Measurements from ENCODE around the gene DEFB113. TPM values are rescaled to one million over a fixed set of nuclear protein-coding genes. Genes with fewer than 3 reads are reported as not detected.

The DEFB113 gene, protein sequence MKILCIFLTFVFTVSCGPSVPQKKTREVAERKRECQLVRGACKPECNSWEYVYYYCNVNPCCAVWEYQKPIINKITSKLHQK
- total RNA-seq (2012; rRNA removed) (not detected in 2 replicates), polyA plus RNA-seq (2012; rRNA removed) (not detected in 2 replicates), Bru-seq, nascent RNA (not detected), BruChase-seq, experiment 1, labeled RNA remaining after a 6-hour chase (not detected), BruChase-seq, experiment 2, labeled RNA remaining after a 2-hour chase (not detected)
- not detected in 2 replicates for polyA plus RNA-seq (2012; cell fraction: cytosol; rRNA removed)
- not detected in 2 replicates for polyA plus RNA-seq (2012; cell fraction: nucleus; rRNA removed; ENCODE audit: low replicate concordance)
- long read RNA-seq: 0 reads

DNA sequence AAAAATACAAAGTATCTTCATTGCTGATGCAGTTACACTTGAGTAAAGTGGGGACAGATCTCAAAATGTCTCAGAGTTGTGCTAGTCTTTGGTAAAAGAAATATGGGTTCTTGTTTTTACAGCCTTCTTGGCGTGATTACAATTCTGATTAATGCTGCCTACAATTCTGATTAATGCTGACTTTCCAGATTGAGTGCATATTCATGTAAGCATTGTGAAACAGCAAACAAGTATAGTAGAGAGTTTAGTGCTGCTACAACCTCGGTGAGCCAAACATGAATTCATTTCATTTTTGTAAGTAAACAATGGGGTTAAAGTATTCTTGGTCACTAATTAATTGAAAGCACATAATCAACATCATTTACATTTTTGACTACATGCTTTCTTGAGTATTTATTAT, at the start of gene DEFB113:
TSS of gene DEFB113 (minus strand) at position 21 of the 400 bp plus-strand sequence. CDS start at position 21, 0 bp downstream.
- Histone ChIP-seq H4K5ac (ENCODE audit: low read depth, low read length) (no peak within 1 kb of the TSS), H4K8ac (ENCODE audit: low read depth in 2 of 2, low read length in 2 of 2) (no peak within 1 kb of the TSS), H2BK120ac (ENCODE audit: low read depth, low read length) (no peak within 1 kb of the TSS), H2BK20ac (ENCODE audit: low read depth, low read length) (no peak within 1 kb of the TSS), H3K56ac (ENCODE audit: extremely low read depth, insufficient read depth, low read length) (no peak within 1 kb of the TSS), H3K23ac (ENCODE audit: low read depth, low read length) (no peak within 1 kb of the TSS), H2AFZ (replicated peaks; ENCODE audit: low read length, poor library complexity) (no peak within 1 kb of the TSS), H3K79me1 (ENCODE audit: low read depth in 1 of 2, low read length in 2 of 2) (no peaks in the 10 kb centered on the region), H3K4ac (ENCODE audit: low read depth, low read length) (no peak within 1 kb of the TSS), H3K27ac (ENCODE audit: insufficient read depth, low read length) (no peak within 1 kb of the TSS), H3K9ac (ENCODE audit: low read depth, low read length) (no peak within 1 kb of the TSS), H3K14ac (replicated peaks; ENCODE audit: low read depth, low read length) (no peak within 1 kb of the TSS), H3K4me1 (ENCODE audit: control insufficient read depth, insufficient read depth, low read length) (no peaks in the 10 kb centered on the region), H2AK9ac (replicated peaks; ENCODE audit: low read depth, low read length, poor library complexity) (no peak within 1 kb of the TSS), H3K36me3 (ENCODE audit: control insufficient read depth, insufficient read depth, low read length) (no peaks in the 10 kb centered on the region), H3K9me1 (ENCODE audit: insufficient read depth, low read length) (no peaks in the 10 kb centered on the region), H3K4me2 (ENCODE audit: low read depth, low read length) (no peak within 1 kb of the TSS), H2BK5ac (ENCODE audit: low read depth, low read length, poor library complexity, severe bottlenecking) (no peak within 1 kb of the TSS), H3K27me3 (ENCODE audit: control insufficient read depth, insufficient read depth, low read length) (no peaks in the 10 kb centered on the region), H2BK15ac (ENCODE audit: low read depth, low read length) (no peak within 1 kb of the TSS), H3K18ac (ENCODE audit: low read depth, low read length) (no peak within 1 kb of the TSS), H4K91ac (ENCODE audit: insufficient read depth, low read depth, low read length) (no peak within 1 kb of the TSS), H3K9me3 (ENCODE audit: control insufficient read depth, insufficient read depth, low read length) (no peaks in the 10 kb centered on the region), H4K20me1 (ENCODE audit: insufficient read depth, low read length) (no peaks in the 10 kb centered on the region), H3K4me3 (ENCODE audit: insufficient read depth, low read depth, low read length) (no peak within 1 kb of the TSS), H2AK5ac (ENCODE audit: low read depth, low read length) (no peak within 1 kb of the TSS)
- ChIA-PET CTCF (no interaction called here), POLR2A (ENCODE audit: unreplicated experiment) (no interaction called here)
- no TSS peak for BruUV-seq (replicated peaks)
- TF ChIP-seq RFX5 (IDR thresholded peaks at IDR 0.05; ENCODE audit: low read depth, low read length) (no peak), FOS (IDR thresholded peaks at IDR 0.05; ENCODE audit: low read depth, low read length) (no peak), MXI1 (IDR thresholded peaks at IDR 0.05; ENCODE audit: borderline replicate concordance, low read depth, low read length) (no peak), SMC3 (IDR thresholded peaks at IDR 0.05; ENCODE audit: low read depth, low read length) (no peak), MAFK (IDR thresholded peaks at IDR 0.05; ENCODE audit: low read depth, low read length) (no peak), RAD21 (IDR thresholded peaks at IDR 0.05; ENCODE audit: low read length) (no peak), RCOR1 (IDR thresholded peaks at IDR 0.05; ENCODE audit: insufficient replicate concordance, low read length) (no peak), POLR2A (IDR thresholded peaks at IDR 0.05; ENCODE audit: low read depth, low read length) (no peak)
- TF ChIP-seq, protein P1, sequence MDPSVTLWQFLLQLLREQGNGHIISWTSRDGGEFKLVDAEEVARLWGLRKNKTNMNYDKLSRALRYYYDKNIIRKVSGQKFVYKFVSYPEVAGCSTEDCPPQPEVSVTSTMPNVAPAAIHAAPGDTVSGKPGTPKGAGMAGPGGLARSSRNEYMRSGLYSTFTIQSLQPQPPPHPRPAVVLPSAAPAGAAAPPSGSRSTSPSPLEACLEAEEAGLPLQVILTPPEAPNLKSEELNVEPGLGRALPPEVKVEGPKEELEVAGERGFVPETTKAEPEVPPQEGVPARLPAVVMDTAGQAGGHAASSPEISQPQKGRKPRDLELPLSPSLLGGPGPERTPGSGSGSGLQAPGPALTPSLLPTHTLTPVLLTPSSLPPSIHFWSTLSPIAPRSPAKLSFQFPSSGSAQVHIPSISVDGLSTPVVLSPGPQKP (IDR thresholded peaks at IDR 0.05; ENCODE audit: borderline replicate concordance, low read depth, low read length): no peak
- TF ChIP-seq, protein P2, sequence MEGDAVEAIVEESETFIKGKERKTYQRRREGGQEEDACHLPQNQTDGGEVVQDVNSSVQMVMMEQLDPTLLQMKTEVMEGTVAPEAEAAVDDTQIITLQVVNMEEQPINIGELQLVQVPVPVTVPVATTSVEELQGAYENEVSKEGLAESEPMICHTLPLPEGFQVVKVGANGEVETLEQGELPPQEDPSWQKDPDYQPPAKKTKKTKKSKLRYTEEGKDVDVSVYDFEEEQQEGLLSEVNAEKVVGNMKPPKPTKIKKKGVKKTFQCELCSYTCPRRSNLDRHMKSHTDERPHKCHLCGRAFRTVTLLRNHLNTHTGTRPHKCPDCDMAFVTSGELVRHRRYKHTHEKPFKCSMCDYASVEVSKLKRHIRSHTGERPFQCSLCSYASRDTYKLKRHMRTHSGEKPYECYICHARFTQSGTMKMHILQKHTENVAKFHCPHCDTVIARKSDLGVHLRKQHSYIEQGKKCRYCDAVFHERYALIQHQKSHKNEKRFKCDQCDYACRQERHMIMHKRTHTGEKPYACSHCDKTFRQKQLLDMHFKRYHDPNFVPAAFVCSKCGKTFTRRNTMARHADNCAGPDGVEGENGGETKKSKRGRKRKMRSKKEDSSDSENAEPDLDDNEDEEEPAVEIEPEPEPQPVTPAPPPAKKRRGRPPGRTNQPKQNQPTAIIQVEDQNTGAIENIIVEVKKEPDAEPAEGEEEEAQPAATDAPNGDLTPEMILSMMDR (conservative IDR thresholded peaks at IDR 0.05; ENCODE audit: low read depth, low read length): no peak
- TF ChIP-seq, protein P3, sequence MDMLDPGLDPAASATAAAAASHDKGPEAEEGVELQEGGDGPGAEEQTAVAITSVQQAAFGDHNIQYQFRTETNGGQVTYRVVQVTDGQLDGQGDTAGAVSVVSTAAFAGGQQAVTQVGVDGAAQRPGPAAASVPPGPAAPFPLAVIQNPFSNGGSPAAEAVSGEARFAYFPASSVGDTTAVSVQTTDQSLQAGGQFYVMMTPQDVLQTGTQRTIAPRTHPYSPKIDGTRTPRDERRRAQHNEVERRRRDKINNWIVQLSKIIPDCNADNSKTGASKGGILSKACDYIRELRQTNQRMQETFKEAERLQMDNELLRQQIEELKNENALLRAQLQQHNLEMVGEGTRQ (IDR thresholded peaks at IDR 0.05; ENCODE audit: low read depth, low read length): no peak
- no peak for DNase-seq
- WGBS, 2 experiments (ENCODE audit: extremely low coverage in 2 of 2, insufficient read length in 1 of 2): no CpG with 5 or more reads among the region's 2 CpGs
- no peak for ATAC-seq (ENCODE audit: low read depth)
- intact Hi-C loops (cut with micrococcal nuclease) (no loop called here), in situ Hi-C loops (cut with MboI; ENCODE audit: low sequenced_read_pairs) (no loop called here), dilution Hi-C loops (cut with HindIII; ENCODE audit: low sequenced_read_pairs, unreplicated experiment) (no loop called here)
